Heart left ventricle (tissue), 13 donors: ENCODE results near the gene S1PR3.

Source experiments
- CTCF ChIP-seq, 12 donors: fragments of 200-600 bp; sonication (generic) in 4 of 12; IDR thresholded peaks; one replicate each; pipeline versions ENCODE4 v1.5.0 to v1.8.0; 2018 to 2022; ENCODE audit warnings: antibody characterized with exemption in 12 of 12, mild to moderate bottlenecking in 5 of 12
- POLR2A ChIP-seq, 2 donors: fragments of 450-650 bp; IDR thresholded peaks; one replicate each; pipeline ENCODE4 v1.6.1; 2017; ENCODE audit warnings: antibody characterized with exemption in 2 of 2, mild to moderate bottlenecking in 2 of 2, moderate library complexity in 2 of 2
- donor health status: ischemic (EF 13 %, LVEDD 7.1; RV severe dilation, severe dysfunction).
- donor health status: DM: no; HTN: yes; CAD: no.
- donor health status: DM: no; HTN: no; CAD: no.
- donor health status: ischemic (EF 25% LVEDD 6.9; RV normal size, moderate dysfunction).
- donor health status: ischemic (EF 25% LVEDD 5.7; RV mildly dilated, moderate dysfunction).
- donor health status: ischemic (EF 35%, LVEDD 5.7; RV mildly dilated, moderate dysfunction).
- donor health status: nonischemic (EF 11% LVEDD 7.7; RV severe dilation, severe dysfunction).
- donor health status: DM: yes; HTN: yes; CAD: no.
- donor health status: PGD.
- donor health status: ischemic (EF 29% LVEDD 5.4; RV normal size, mild dysfunction).
- donor health status: nonischemic (EF 23%, LVEDD 6.1; RV moderate dilation, normal function).

DNA sequence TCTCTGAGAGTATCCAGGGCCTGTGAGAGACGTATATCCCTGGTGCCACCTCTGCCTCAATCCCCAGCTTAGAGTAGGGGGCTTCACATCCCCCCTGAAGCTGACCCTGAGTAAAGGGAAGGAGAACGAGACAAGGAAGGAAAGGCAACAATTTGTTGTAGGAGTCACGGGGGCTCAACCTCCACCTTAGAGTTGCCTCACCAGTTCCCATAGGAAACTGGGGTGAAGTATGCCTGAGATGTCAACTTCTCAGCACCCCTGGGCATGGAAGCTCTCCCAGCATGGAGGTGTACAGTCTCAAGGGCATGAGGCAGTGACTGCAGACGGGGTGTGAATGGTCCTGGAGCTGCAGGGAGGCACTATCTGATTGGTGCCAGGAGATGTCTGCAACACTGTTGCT lies 53.6 kb downstream of the S1PR3 start:
- TF ChIP-seq POLR2A (IDR thresholded peaks at IDR 0.05) (no peak), CTCF (IDR thresholded peaks at IDR 0.05) (no peak)
